PC-9 (cell line): ENCODE results near the gene ZNF705A.

ENCODE experiments used
- EZH2 ChIP-seq: fragments of 200-600 bp; sonication (generic); IDR thresholded peaks from 2 replicates; pipeline ENCODE4 v1.8.0; 2017; ENCODE audit warnings: antibody characterized with exemption, low read depth
- TF ChIP-seq, protein P1 (sequence below): fragments of 200-600 bp; sonication (generic); conservative IDR thresholded peaks from 2 replicates; pipeline ENCODE4 v1.6.1; 2017; ENCODE audit warnings: mixed run types, antibody characterized with exemption, mild to moderate bottlenecking, moderate library complexity

DNA sequence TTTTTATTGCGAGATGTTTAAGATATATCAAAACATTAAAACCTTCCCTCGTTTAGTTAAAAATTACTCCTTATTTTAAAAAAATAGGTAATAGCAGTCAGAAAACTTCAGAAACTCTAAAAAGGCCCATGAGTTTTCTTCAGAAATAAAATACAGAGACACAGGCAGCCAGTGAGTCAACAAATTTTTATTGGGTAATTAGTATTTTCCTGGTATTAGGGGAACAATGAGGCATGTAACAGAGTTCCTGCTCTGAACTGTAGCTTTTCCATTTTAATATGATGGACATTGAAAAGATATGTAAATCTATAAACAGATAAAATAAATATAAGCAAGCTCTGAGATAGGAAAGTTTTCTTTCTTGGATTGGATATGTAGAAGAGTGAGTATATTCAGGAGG is 399 bp upstream of the ZNF705A start:
- no peak for TF ChIP-seq EZH2
- TF ChIP-seq, protein P1, sequence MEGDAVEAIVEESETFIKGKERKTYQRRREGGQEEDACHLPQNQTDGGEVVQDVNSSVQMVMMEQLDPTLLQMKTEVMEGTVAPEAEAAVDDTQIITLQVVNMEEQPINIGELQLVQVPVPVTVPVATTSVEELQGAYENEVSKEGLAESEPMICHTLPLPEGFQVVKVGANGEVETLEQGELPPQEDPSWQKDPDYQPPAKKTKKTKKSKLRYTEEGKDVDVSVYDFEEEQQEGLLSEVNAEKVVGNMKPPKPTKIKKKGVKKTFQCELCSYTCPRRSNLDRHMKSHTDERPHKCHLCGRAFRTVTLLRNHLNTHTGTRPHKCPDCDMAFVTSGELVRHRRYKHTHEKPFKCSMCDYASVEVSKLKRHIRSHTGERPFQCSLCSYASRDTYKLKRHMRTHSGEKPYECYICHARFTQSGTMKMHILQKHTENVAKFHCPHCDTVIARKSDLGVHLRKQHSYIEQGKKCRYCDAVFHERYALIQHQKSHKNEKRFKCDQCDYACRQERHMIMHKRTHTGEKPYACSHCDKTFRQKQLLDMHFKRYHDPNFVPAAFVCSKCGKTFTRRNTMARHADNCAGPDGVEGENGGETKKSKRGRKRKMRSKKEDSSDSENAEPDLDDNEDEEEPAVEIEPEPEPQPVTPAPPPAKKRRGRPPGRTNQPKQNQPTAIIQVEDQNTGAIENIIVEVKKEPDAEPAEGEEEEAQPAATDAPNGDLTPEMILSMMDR, result no peak
